GM23248 (cell line): ENCODE results near the gene HOPX.

Experiments used
- EZH2 ChIP-seq: fragments of 200-600 bp; sonication (generic); IDR thresholded peaks from 2 replicates; pipeline ENCODE4 v1.6.1; 2018; ENCODE audit warnings: antibody characterized with exemption, mild to moderate bottlenecking; ENCODE audit not compliant: insufficient read depth, poor library complexity, severe bottlenecking
- EZH2phosphoT487 ChIP-seq: fragments of 200-600 bp; sonication (generic); IDR thresholded peaks from 2 replicates; pipeline ENCODE4 v1.6.1; 2018; ENCODE audit warnings: antibody characterized with exemption, moderate library complexity, mild to moderate bottlenecking, low read depth; ENCODE audit not compliant: insufficient read depth

DNA sequence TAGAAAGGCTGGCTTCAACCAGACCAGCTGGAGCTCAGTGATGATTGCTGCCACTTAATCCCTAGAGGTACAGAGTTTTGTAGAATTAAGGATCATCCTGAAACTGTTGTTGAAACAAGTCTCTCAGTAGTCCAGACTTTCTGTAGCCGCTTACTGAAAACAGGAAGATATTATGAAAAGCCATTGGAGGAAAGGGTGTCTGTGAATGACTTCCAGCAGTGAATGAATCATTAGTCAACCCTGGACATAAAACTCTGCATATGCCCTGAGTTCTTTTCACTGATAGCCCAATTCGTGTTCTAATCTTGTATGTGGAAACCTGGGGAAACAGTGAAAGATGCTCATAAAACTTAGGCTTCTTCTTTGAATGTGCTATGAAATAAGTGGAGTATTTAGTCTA, 14.8 kb downstream of the HOPX start:
- no peak for TF ChIP-seq EZH2phosphoT487
- TF ChIP-seq EZH2 = no peak
